Lung (tissue), 12 donors: ENCODE measurements around the gene DDA1. TPM values are rescaled to one million over a fixed set of nuclear protein-coding genes. Genes with fewer than 3 reads are reported as not detected.

Experiments
- ATAC-seq: fragments of 200-7000 bp; cut with Tn5 transposase; one replicate; pipeline ENCODE4 v1.9.1; 2020; ENCODE audit warnings: moderate number of reproducible peaks; ENCODE audit not compliant: insufficient read depth, low FRiP score
- DNase-seq, 3 donors: peaks; one replicate each; pipeline ENCODE4 v3.0.0-alpha.2; 2013 to 2017
- H3K27ac ChIP-seq, 2 donors: one replicate each; pipeline ENCODE4 v1.5.1; 2013; ENCODE audit warnings: mild to moderate bottlenecking in 2 of 2, moderate library complexity in 2 of 2, control low read depth in 1 of 2, inconsistent platforms in 1 of 2, low read depth in 1 of 2, low read length in 1 of 2
- H3K27me3 ChIP-seq, 3 donors: one replicate each; pipeline ENCODE4 v1.5.1; 2013; ENCODE audit warnings: low read length in 2 of 3; ENCODE audit not compliant: control insufficient read depth in 3 of 3, insufficient read depth in 3 of 3
- H3K36me3 ChIP-seq, 4 donors: one replicate each; pipeline ENCODE4 v1.5.1; 2013; ENCODE audit warnings: low read length in 4 of 4, mild to moderate bottlenecking in 1 of 4, moderate library complexity in 1 of 4; ENCODE audit not compliant: control insufficient read depth in 4 of 4, insufficient read depth in 4 of 4
- H3K4me1 ChIP-seq, 5 donors: one replicate each; pipeline ENCODE4 v1.5.1; 2013; ENCODE audit warnings: low read length in 5 of 5, mild to moderate bottlenecking in 2 of 5, moderate library complexity in 1 of 5; ENCODE audit not compliant: control insufficient read depth in 5 of 5, insufficient read depth in 5 of 5
- H3K4me3 ChIP-seq: one replicate; pipeline ENCODE4 v1.5.1; 2013; ENCODE audit warnings: mild to moderate bottlenecking, control low read depth, moderate library complexity
- H3K9ac ChIP-seq, 2 donors: one replicate each; pipeline ENCODE4 v1.5.1; 2013; ENCODE audit warnings: low read length in 2 of 2, control low read depth in 1 of 2; ENCODE audit not compliant: insufficient read depth in 1 of 2
- H3K9me3 ChIP-seq, 4 donors: one replicate each; pipeline ENCODE4 v1.5.1; 2013; ENCODE audit warnings: low read length in 3 of 4, mild to moderate bottlenecking in 1 of 4, moderate library complexity in 1 of 4; ENCODE audit not compliant: control insufficient read depth in 4 of 4, insufficient read depth in 3 of 4
- WGBS, 2 donors: extraction: QIAGEN DNeasy Blood & Tissue Kit; methylation state at CpG; one replicate each; pipeline ENCODE4 v1.1.7; 2013; 5-methylcytosine and 5-hydroxymethylcytosine counted together
- polyA plus RNA-seq, 2 donors: library from polyadenylated mRNA; stranded (reverse); fragments of 200-250 nt; gene quantifications; one replicate each; pipeline ENCODE4 v1.2.1, GENCODE V29; 2013
- total RNA-seq, 2 donors: library from RNA; depleted of rRNA in 1 of 2; stranded (reverse); fragments of >200 nt in 1 of 2; gene quantifications; one replicate each; pipeline ENCODE4 v1.2.1, GENCODE V29; 2014 to 2021
- TF ChIP-seq, protein P1 (sequence below): IDR thresholded peaks from 2 replicates; pipeline ENCODE4 v1.5.1; 2012; ENCODE audit warnings: mild to moderate bottlenecking; ENCODE audit errors: control extremely low read depth, extremely low read depth
- donor health status: control.
- donor health status: control.
- donor health status: Bipolar disorder and iron deficiency.
- donor health status: healthy.
- donor health status: DM: yes; HTN: yes; CAD: no.

DDA1 gene
- total and polyA plus RNA-seq, 4 donors: 16.1 to 66.5 (median 50.5) TPM

DNA sequence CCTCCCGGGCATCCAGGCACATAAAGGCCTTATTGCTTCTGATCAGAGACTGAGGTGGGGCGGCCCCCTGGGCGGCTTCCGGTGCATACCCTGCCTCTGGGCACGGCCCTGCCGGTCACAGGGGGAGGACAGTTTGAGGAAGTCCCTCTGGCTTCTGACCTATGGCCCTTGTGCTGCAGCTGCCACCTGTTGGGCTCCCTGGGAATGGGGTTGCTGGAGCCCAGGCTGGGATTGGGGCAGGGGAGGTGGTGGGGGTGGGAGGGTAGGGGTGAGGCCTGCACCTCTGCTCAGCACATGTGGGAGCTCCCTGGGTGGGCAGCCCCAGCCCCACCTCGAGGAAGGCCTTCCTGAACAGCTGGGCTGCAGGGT lies 14.6 kb downstream of the DDA1 start:
- WGBS, 2 donors: 34 to 35% methylated on average over 7 of the region's 7 CpGs
- Histone ChIP-seq H3K9me3 (peaks cover 0 to 2% (median 0%) of the 10 kb centered on the region in 4 donors), H3K27ac (no peak overlapping the region), H3K27me3 (no peaks in the 10 kb centered on the region), H3K36me3 (peaks cover 0 to 37% (median 8%) of the 10 kb centered on the region in 4 donors), H3K4me3 (no peak overlapping the region), H3K9ac (no peak overlapping the region), H3K4me1 (peaks cover 0 to 6% (median 0%) of the 10 kb centered on the region in 5 donors)
- TF ChIP-seq, protein P1, sequence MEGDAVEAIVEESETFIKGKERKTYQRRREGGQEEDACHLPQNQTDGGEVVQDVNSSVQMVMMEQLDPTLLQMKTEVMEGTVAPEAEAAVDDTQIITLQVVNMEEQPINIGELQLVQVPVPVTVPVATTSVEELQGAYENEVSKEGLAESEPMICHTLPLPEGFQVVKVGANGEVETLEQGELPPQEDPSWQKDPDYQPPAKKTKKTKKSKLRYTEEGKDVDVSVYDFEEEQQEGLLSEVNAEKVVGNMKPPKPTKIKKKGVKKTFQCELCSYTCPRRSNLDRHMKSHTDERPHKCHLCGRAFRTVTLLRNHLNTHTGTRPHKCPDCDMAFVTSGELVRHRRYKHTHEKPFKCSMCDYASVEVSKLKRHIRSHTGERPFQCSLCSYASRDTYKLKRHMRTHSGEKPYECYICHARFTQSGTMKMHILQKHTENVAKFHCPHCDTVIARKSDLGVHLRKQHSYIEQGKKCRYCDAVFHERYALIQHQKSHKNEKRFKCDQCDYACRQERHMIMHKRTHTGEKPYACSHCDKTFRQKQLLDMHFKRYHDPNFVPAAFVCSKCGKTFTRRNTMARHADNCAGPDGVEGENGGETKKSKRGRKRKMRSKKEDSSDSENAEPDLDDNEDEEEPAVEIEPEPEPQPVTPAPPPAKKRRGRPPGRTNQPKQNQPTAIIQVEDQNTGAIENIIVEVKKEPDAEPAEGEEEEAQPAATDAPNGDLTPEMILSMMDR: no peak
- DNase-seq (no peak), ATAC-seq (no peak)

- H3K9ac ChIP-seq: no peak overlapping the region
- peaks cover 0 to 8% (median 4%) of the 10 kb centered on the region in 5 donors for H3K4me1 ChIP-seq
- TF ChIP-seq, protein P1: no peak
- no peak overlapping the region for H3K27ac ChIP-seq
- H3K27me3 ChIP-seq: peaks cover 0 to 2% (median 0%) of the 10 kb centered on the region in 3 donors
- DNase-seq (no peak), ATAC-seq (no peak)
- peaks cover 0 to 31% (median 8%) of the 10 kb centered on the region in 4 donors for H3K36me3 ChIP-seq
- H3K4me3 ChIP-seq: no peak overlapping the region
- WGBS, 2 donors: 87 to 89% methylated on average over 27 to 28 of the region's 28 CpGs
- H3K9me3 ChIP-seq: peaks cover 0 to 2% (median 0%) of the 10 kb centered on the region in 4 donors
These were observed 15.2 kb downstream of the DDA1 start for GRCh38 chr19:17324357-17325114.

- TF ChIP-seq, protein P1: no peak
- peaks cover 0 to 8% (median 6%) of the 10 kb centered on the region in 5 donors for H3K4me1 ChIP-seq
- H3K9me3 ChIP-seq: peaks cover 0 to 2% (median 0%) of the 10 kb centered on the region in 4 donors
- peaks cover 0 to 5% (median 0%) of the 10 kb centered on the region in 3 donors for H3K27me3 ChIP-seq
- 95 to 97% methylated on average over 20 of the region's 20 CpGs for WGBS, 2 donors
- peaks cover 0 to 28% (median 7%) of the 10 kb centered on the region in 4 donors for H3K36me3 ChIP-seq
- DNase-seq: no peak
- no peak overlapping the region for H3K27ac ChIP-seq
- ATAC-seq: no peak
- no peak overlapping the region for H3K9ac ChIP-seq
- no peak overlapping the region for H3K4me3 ChIP-seq
These were observed 15.8 kb downstream of the DDA1 start for GRCh38 chr19:17325133-17325532.
